H9 (cell line): ENCODE measurements around the gene VWA5B1. TPM values are rescaled to one million over a fixed set of nuclear protein-coding genes. Genes with fewer than 3 reads are reported as not detected.

Experiments used
- DNase-seq: peaks from one replicate; pipeline ENCODE4 v3.0.0-alpha.2; 2017
- H2AFZ ChIP-seq: one replicate; pipeline ENCODE4 v1.6.1; 2013; ENCODE audit warnings: mild to moderate bottlenecking, low read length, control low read depth, moderate library complexity
- H2AK5ac ChIP-seq: 2 replicates; pipeline ENCODE4 v1.6.1; 2013; ENCODE audit warnings: low read length, control low read depth, mixed read lengths; ENCODE audit not compliant: insufficient read length
- H2BK120ac ChIP-seq: one replicate; pipeline ENCODE4 v1.6.1; 2013; ENCODE audit warnings: low read depth, mild to moderate bottlenecking, low read length, control low read depth, inconsistent platforms; ENCODE audit not compliant: poor library complexity, severe bottlenecking
- H2BK12ac ChIP-seq: 2 replicates; pipeline ENCODE4 v1.6.1; 2013; ENCODE audit warnings: low read length, control low read depth, mixed read lengths, low read depth; ENCODE audit not compliant: insufficient read length
- H2BK15ac ChIP-seq: 2 replicates; pipeline ENCODE4 v1.6.1; 2013; ENCODE audit warnings: low read depth, low read length, control low read depth
- H2BK20ac ChIP-seq: one replicate; pipeline ENCODE4 v1.6.1; 2013; ENCODE audit warnings: low read depth, mild to moderate bottlenecking, low read length, control low read depth, inconsistent platforms; ENCODE audit not compliant: poor library complexity, severe bottlenecking
- H2BK5ac ChIP-seq: 2 replicates; pipeline ENCODE4 v1.6.1; 2013; ENCODE audit warnings: low read length, control low read depth, mixed read lengths; ENCODE audit not compliant: insufficient read length
- H3K14ac ChIP-seq: 2 replicates; pipeline ENCODE4 v1.6.1; 2013; ENCODE audit warnings: low read length, control low read depth; ENCODE audit not compliant: insufficient read depth
- H3K18ac ChIP-seq: 2 replicates; pipeline ENCODE4 v1.6.1; 2013; ENCODE audit warnings: low read depth, mild to moderate bottlenecking, mixed read lengths, low read length, control low read depth; ENCODE audit not compliant: insufficient read length
- H3K23ac ChIP-seq: 2 replicates; pipeline ENCODE4 v1.6.1; 2013; ENCODE audit warnings: low read length, control low read depth, mixed read lengths, low read depth; ENCODE audit not compliant: insufficient read length
- H3K23me2 ChIP-seq: 2 replicates; pipeline ENCODE4 v1.6.1; 2013; ENCODE audit warnings: low read depth, mild to moderate bottlenecking, mixed read lengths, low read length, control low read depth; ENCODE audit not compliant: insufficient read length, poor library complexity, severe bottlenecking
- H3K27ac ChIP-seq: 2 replicates; pipeline ENCODE4 v1.5.1; 2013; ENCODE audit warnings: low read length, control low read depth, mixed read lengths, low read depth; ENCODE audit not compliant: insufficient read length
- H3K27me3 ChIP-seq: 2 replicates; pipeline ENCODE4 v1.6.1; 2013; ENCODE audit warnings: low read length, control low read depth, inconsistent platforms; ENCODE audit not compliant: insufficient read depth
- H3K4ac ChIP-seq: 2 replicates; pipeline ENCODE4 v1.6.1; 2013; ENCODE audit warnings: low read depth, mild to moderate bottlenecking, control low read depth, inconsistent platforms, low read length, moderate library complexity
- H3K4me1 ChIP-seq: 2 replicates; pipeline ENCODE4 v1.6.1; 2013; ENCODE audit warnings: low read length, control low read depth, inconsistent platforms; ENCODE audit not compliant: insufficient read depth
- H3K4me2 ChIP-seq: 2 replicates; pipeline ENCODE4 v1.6.1; 2013; ENCODE audit warnings: low read length, control low read depth, mixed read lengths; ENCODE audit not compliant: insufficient read length, insufficient read depth
- H3K56ac ChIP-seq: 2 replicates; pipeline ENCODE4 v1.6.1; 2013; ENCODE audit warnings: low read depth, mild to moderate bottlenecking, mixed read lengths, low read length, control low read depth; ENCODE audit not compliant: insufficient read length
- H3K79me1 ChIP-seq: 2 replicates; pipeline ENCODE4 v1.6.1; 2013; ENCODE audit warnings: low read depth, mild to moderate bottlenecking, moderate library complexity, low read length, control low read depth, inconsistent platforms; ENCODE audit not compliant: insufficient read depth, poor library complexity, severe bottlenecking
- H3K79me2 ChIP-seq: 2 replicates; pipeline ENCODE4 v1.6.1; 2013; ENCODE audit warnings: low read length, control low read depth, inconsistent platforms; ENCODE audit not compliant: insufficient read depth
- H3K9ac ChIP-seq: 2 replicates; pipeline ENCODE4 v1.6.1; 2013; ENCODE audit warnings: low read length, control low read depth, mixed read lengths; ENCODE audit not compliant: insufficient read length; ENCODE audit errors: extremely low read depth
- H3K9me3 ChIP-seq: one replicate; pipeline ENCODE4 v1.6.1; 2013; ENCODE audit warnings: low read depth, low read length, inconsistent platforms; ENCODE audit not compliant: control insufficient read depth
- H3T11ph ChIP-seq: one replicate; pipeline ENCODE4 v1.6.1; 2013; ENCODE audit warnings: mild to moderate bottlenecking, low read length, control low read depth, inconsistent platforms
- H4K20me1 ChIP-seq: one replicate; pipeline ENCODE4 v1.6.1; 2013; ENCODE audit not compliant: control insufficient read depth, insufficient read length, insufficient read depth
- H4K5ac ChIP-seq: 2 replicates; pipeline ENCODE4 v1.6.1; 2013; ENCODE audit warnings: low read depth, mild to moderate bottlenecking, mixed read lengths, low read length, control low read depth; ENCODE audit not compliant: insufficient read length
- H4K8ac ChIP-seq: replicated peaks from 2 replicates; pipeline ENCODE4 v1.6.1; 2013; ENCODE audit warnings: low read length, control low read depth, mixed read lengths, low read depth; ENCODE audit not compliant: insufficient read length
- H4K91ac ChIP-seq: 2 replicates; pipeline ENCODE4 v1.6.1; 2013; ENCODE audit warnings: low read depth, mild to moderate bottlenecking, moderate library complexity, mixed read lengths, low read length, control low read depth; ENCODE audit not compliant: insufficient read length
- H3K27ac Mint-ChIP-seq, 3 experiments: 2 replicates in 2 of 3; 3 replicates in 1 of 3; pipeline ENCODE4 v1.8.0; 2020 to 2021; ENCODE audit warnings: mixed read lengths in 3 of 3, mild to moderate bottlenecking in 1 of 3, moderate library complexity in 1 of 3
- H3K27me3 Mint-ChIP-seq: 2 replicates; pipeline ENCODE4 v1.8.0; 2021; ENCODE audit warnings: low read depth, mild to moderate bottlenecking, moderate library complexity, mixed read lengths
- H3K36me3 Mint-ChIP-seq, 3 experiments: 2 replicates in 2 of 3; 3 replicates in 1 of 3; pipeline ENCODE4 v1.8.0; 2020 to 2021; ENCODE audit warnings: low read depth in 3 of 3, mixed read lengths in 3 of 3; ENCODE audit not compliant: insufficient read depth in 1 of 3
- H3K4me1 Mint-ChIP-seq, 2 experiments: 2 replicates each; pipeline ENCODE4 v1.8.0; 2020; ENCODE audit warnings: mixed read lengths in 2 of 2
- H3K4me3 Mint-ChIP-seq, 2 experiments: 2 replicates in 1 of 2; 3 replicates in 1 of 2; pipeline ENCODE4 v1.8.0; 2020 to 2021; ENCODE audit warnings: mild to moderate bottlenecking in 2 of 2, mixed read lengths in 2 of 2, moderate library complexity in 1 of 2
- H3K9me3 Mint-ChIP-seq, 2 experiments: 2 replicates in 1 of 2; 3 replicates in 1 of 2; pipeline ENCODE4 v1.8.0; 2020; ENCODE audit warnings: mild to moderate bottlenecking in 2 of 2, mixed read lengths in 2 of 2, moderate library complexity in 1 of 2
- CTCF ChIP-seq: fragments of 200-600 bp; sonication (generic); conservative IDR thresholded peaks from 3 replicates; pipeline ENCODE4 v1.8.0; 2021; ENCODE audit warnings: antibody characterized with exemption, mild to moderate bottlenecking
- WGBS: extraction: QIAGEN DNeasy Blood & Tissue Kit; methylation state at CpG from one replicate; pipeline ENCODE4 v1.1.7; 2013; ENCODE audit warnings: missing lambda C conversion rate, low lambda C conversion rate, mixed read lengths; ENCODE audit not compliant: insufficient read length; ENCODE audit errors: extremely low coverage; 5-methylcytosine and 5-hydroxymethylcytosine counted together
- total RNA-seq: library from RNA; stranded (reverse); gene quantifications from 2 replicates; pipeline ENCODE4 v1.2.1, GENCODE V29; 2021

VWA5B1 gene
- total RNA-seq, 1 experiment from 2014 or later, result not detected

GRCh38 chr1:20355101-20355827 is 64.6 kb downstream of the VWA5B1 start:
- TF ChIP-seq CTCF, result no peak
- Histone ChIP-seq H4K8ac (no peak overlapping the region), H3K27me3 (no peaks in the 10 kb centered on the region), H3K4me2 (no peak overlapping the region), H3K4ac (no peak overlapping the region), H3K4me1 (no peaks in the 10 kb centered on the region), H3T11ph (no peak overlapping the region), H2BK12ac (no peak overlapping the region), H3K27ac (no peak overlapping the region), H4K5ac (no peak overlapping the region), H3K9ac (no peak overlapping the region), H2BK5ac (no peak overlapping the region), H2BK120ac (no peak overlapping the region), H3K14ac (no peak overlapping the region), H4K20me1 (no peaks in the 10 kb centered on the region), H3K18ac (no peak overlapping the region), H2BK15ac (no peak overlapping the region), H3K79me1 (no peaks in the 10 kb centered on the region), H2BK20ac (no peak overlapping the region), H3K9me3 (no peaks in the 10 kb centered on the region), H3K23ac (no peak overlapping the region), H2AK5ac (no peak overlapping the region), H2AFZ (no peak overlapping the region), H4K91ac (no peak overlapping the region), H3K56ac (no peak overlapping the region), H3K79me2 (no peaks in the 10 kb centered on the region), H3K23me2 (no peaks in the 10 kb centered on the region)
- no peak overlapping the region; a peak in 1 of 7 replicates for H3K27ac Mint-ChIP-seq
- H3K4me3 Mint-ChIP-seq, result no peak overlapping the region
- H3K4me1 Mint-ChIP-seq, result peaks cover 3 to 11% of the 10 kb centered on the region in 2 experiments; a peak in 3 of 4 replicates
- no peaks in the 10 kb centered on the region for H3K9me3 Mint-ChIP-seq
- no peak for DNase-seq
- no CpG with 5 or more reads among the region's 14 CpGs for WGBS
- H3K36me3 Mint-ChIP-seq, result no peaks in the 10 kb centered on the region
- H3K27me3 Mint-ChIP-seq, result peaks cover 33% of the 10 kb centered on the region
